K562 (cell line): ENCODE measurements around the gene RCC1. TPM values are rescaled to one million over a fixed set of nuclear protein-coding genes. Genes with fewer than 3 reads are reported as not detected.
A peak's percentile ranks its signal among the peaks of the same experiment; 100 is the strongest.

ENCODE experiments used
- ARID1B ChIP-seq: fragments of 450-650 bp; IDR thresholded peaks from 2 replicates; pipeline ENCODE4 v1.6.1; 2016; ENCODE audit warnings: antibody characterized with exemption, mild to moderate bottlenecking, inconsistent platforms
- ATF1 ChIP-seq, 2 experiments: fragments of 450-650 bp in 1 of 2; IDR thresholded peaks; 2 replicates each; pipeline ENCODE4 v1.6.1; 2016; ENCODE audit warnings: missing compliant biosample characterization in 1 of 2, missing genetic modification characterization in 1 of 2
- CCNT2 ChIP-seq: IDR thresholded peaks from 2 replicates; pipeline ENCODE4 v1.6.1; 2011; ENCODE audit warnings: borderline replicate concordance, low read depth, mild to moderate bottlenecking, moderate library complexity, mixed read lengths, low read length; ENCODE audit not compliant: insufficient read length; ENCODE audit errors: extremely low read depth
- CHD2 ChIP-seq: IDR thresholded peaks from 2 replicates; pipeline ENCODE4 v1.6.1; 2011; ENCODE audit warnings: low read depth, low read length
- CHD4 ChIP-seq: fragments of 200-600 bp; sonication (generic); IDR thresholded peaks from 3 replicates; pipeline ENCODE4 v1.6.1; 2012; ENCODE audit warnings: low read depth, mild to moderate bottlenecking, mixed read lengths, low read length, inconsistent platforms; ENCODE audit not compliant: insufficient read depth, insufficient replicate concordance, poor library complexity, severe bottlenecking
- GATAD2A ChIP-seq: fragments of 450-650 bp; IDR thresholded peaks from 2 replicates; pipeline ENCODE4 v1.6.1; 2017
- MAFG ChIP-seq: fragments of 450-650 bp; conservative IDR thresholded peaks from 2 replicates; pipeline ENCODE4 v1.6.1; 2016; ENCODE audit warnings: missing genetic modification characterization, missing compliant biosample characterization
- NCOA4 ChIP-seq: fragments of 450-650 bp; IDR thresholded peaks from 2 replicates; pipeline ENCODE4 v1.6.1; 2018; ENCODE audit warnings: mild to moderate bottlenecking; ENCODE audit not compliant: partially characterized antibody
- XRCC5 ChIP-seq: fragments of 200-400 bp; formaldehyde crosslinking; IDR thresholded peaks from 2 replicates; pipeline ENCODE4 v1.6.1; 2017; ENCODE audit warnings: low read depth, mild to moderate bottlenecking, low read length
- ZC3H8 ChIP-seq: fragments of 450-650 bp; IDR thresholded peaks from 2 replicates; pipeline ENCODE4 v1.6.1; 2017
- ZNF175 ChIP-seq: fragments of 200-800 bp; sonication (Bioruptor generic); IDR thresholded peaks from 2 replicates; pipeline ENCODE4 v1.6.1; 2016; ENCODE audit warnings: low read depth, mild to moderate bottlenecking, missing genetic modification characterization, missing compliant biosample characterization
- ZSCAN29 ChIP-seq: fragments of 450-650 bp; IDR thresholded peaks from 2 replicates; pipeline ENCODE4 v1.6.1; 2017
- polyA plus RNA-seq, 8 experiments: library from polyadenylated mRNA; depleted of rRNA in 4 of 8; stranded (reverse) in 5 of 8; unstranded in 3 of 8; fragments of >200 nt; fragmentation: Nextera tagmentation in 2 of 8; fragmentation: Illumina TruSeq in 1 of 8; extraction: Ambion mirVana in 2 of 8; extraction: Trizol in 1 of 8; gene quantifications; 2 replicates each; pipeline versions ENCODE4 v1.2.1 to v1.2.3, GENCODE V29; 2011 to 2014; ENCODE audit warnings: inconsistent platforms in 1 of 8, missing spikeins in 1 of 8
- total RNA-seq, 7 experiments: library from RNA; depleted of rRNA in 6 of 7; stranded (reverse); fragments of >200 nt in 6 of 7; fragmentation: Illumina TruSeq in 2 of 7; extraction: Trizol in 2 of 7; gene quantifications; 2 replicates each; pipeline versions ENCODE4 v1.2.1 to v1.2.3, GENCODE V29; 2011 to 2021; ENCODE audit warnings: low replicate concordance in 1 of 7
- TF ChIP-seq, protein P1 (sequence below): fragments of 250-450 bp; sonication (Bioruptor Pico); IDR thresholded peaks from 2 replicates; pipeline ENCODE4 v1.8.0; 2021; ENCODE audit warnings: borderline replicate concordance, mild to moderate bottlenecking, moderate library complexity; ENCODE audit not compliant: poor library complexity, severe bottlenecking
- TF ChIP-seq, protein P2 (sequence below): fragments of 250-450 bp; sonication (Bioruptor Pico); IDR thresholded peaks from 2 replicates; pipeline ENCODE4 v1.9.0; 2021; ENCODE audit warnings: mild to moderate bottlenecking, inconsistent platforms
- TF ChIP-seq, protein P3 (sequence below): fragments of 250-450 bp; sonication (Bioruptor Pico); IDR thresholded peaks from 2 replicates; pipeline ENCODE4 v1.4.0; 2020
- TF ChIP-seq, protein P4 (sequence below): fragments of 250-450 bp; sonication (Bioruptor Pico); IDR thresholded peaks from 2 replicates; pipeline ENCODE4 v1.8.0; 2021; ENCODE audit warnings: mild to moderate bottlenecking, moderate library complexity

Gene RCC1
- total and polyA plus RNA-seq, 9 of the 15 experiments (the other 6 are each of a cell fraction or from before 2014, with no cell fraction given) = 16.4 to 202 (median 107) TPM

DNA sequence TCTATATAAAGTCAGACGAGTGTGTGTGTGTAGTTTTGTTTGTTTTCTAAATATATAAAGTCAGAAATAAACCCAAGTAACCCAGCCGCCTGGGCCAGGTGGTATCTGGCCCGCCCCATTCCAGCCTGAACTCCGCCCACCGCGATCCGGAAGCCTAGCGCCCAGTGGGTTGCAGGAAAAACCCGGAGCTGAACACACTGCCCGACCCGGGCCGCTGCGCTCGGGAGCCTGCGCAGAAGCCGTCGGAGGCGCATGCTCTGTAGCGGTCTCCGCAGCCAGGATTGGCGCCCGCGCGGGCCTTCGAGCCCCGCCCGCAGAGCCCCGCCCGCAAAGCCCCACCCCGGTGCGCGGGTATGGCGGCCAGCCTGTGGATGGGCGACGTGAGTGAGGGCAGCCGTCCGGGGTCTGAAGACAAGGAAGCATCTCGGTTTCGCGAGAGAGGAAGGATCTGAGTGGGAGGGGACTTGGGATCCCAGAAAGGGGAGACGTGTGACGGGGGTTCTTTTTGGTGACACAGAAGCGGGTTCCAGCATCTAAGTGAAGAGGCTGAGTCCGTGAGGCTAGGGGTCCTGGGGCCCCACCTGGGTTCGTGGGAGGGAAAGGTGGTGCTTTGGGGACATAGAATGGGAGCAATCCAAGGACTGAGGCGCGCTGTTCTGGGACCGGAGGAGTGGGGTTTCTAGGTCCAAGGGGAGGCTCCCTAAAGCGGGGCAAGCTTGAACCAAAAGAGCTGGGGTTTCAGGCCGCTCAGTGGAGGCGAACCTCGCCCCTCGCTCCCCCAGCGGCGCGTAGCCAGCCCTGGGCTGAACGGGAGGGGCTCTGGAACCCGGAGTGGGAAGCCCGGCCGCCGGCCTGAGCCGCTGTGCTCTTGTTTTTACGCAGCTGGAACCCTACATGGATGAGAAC, 47.2 kb downstream of the RCC1 start, which contains the start of gene TRNAU1AP (continued):
- TF ChIP-seq ZSCAN29 (no peak), CHD2 (peak; percentile 29; the same call in 1 of the 2 replicates), ZNF175 (CRISPR knock-in tag) (0 out of 2 replicates have a peak, but pooled peaks have one; percentile 60), ZC3H8 (no peak), XRCC5 (peak; percentile 99), ATF1 (CRISPR knock-in tag; IDR thresholded peaks at IDR 0.05) (peak; percentile 55), ATF1 (tag; IDR thresholded peaks at IDR 0.05) (peak; percentile 63), MAFG (no peak), ARID1B (no peak), CHD4 (no peak), NCOA4 (no peak), CCNT2 (peak; percentile 96), GATAD2A (peak; percentile 93)
- TF ChIP-seq, protein P1, sequence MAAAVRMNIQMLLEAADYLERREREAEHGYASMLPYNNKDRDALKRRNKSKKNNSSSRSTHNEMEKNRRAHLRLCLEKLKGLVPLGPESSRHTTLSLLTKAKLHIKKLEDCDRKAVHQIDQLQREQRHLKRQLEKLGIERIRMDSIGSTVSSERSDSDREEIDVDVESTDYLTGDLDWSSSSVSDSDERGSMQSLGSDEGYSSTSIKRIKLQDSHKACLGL (CRISPR knock-in tag) = no peak
- TF ChIP-seq, protein P2, sequence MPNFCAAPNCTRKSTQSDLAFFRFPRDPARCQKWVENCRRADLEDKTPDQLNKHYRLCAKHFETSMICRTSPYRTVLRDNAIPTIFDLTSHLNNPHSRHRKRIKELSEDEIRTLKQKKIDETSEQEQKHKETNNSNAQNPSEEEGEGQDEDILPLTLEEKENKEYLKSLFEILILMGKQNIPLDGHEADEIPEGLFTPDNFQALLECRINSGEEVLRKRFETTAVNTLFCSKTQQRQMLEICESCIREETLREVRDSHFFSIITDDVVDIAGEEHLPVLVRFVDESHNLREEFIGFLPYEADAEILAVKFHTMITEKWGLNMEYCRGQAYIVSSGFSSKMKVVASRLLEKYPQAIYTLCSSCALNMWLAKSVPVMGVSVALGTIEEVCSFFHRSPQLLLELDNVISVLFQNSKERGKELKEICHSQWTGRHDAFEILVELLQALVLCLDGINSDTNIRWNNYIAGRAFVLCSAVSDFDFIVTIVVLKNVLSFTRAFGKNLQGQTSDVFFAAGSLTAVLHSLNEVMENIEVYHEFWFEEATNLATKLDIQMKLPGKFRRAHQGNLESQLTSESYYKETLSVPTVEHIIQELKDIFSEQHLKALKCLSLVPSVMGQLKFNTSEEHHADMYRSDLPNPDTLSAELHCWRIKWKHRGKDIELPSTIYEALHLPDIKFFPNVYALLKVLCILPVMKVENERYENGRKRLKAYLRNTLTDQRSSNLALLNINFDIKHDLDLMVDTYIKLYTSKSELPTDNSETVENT (CRISPR knock-in tag) = peak; percentile 58; the same call in 1 of the 2 replicates
- TF ChIP-seq, protein P3, sequence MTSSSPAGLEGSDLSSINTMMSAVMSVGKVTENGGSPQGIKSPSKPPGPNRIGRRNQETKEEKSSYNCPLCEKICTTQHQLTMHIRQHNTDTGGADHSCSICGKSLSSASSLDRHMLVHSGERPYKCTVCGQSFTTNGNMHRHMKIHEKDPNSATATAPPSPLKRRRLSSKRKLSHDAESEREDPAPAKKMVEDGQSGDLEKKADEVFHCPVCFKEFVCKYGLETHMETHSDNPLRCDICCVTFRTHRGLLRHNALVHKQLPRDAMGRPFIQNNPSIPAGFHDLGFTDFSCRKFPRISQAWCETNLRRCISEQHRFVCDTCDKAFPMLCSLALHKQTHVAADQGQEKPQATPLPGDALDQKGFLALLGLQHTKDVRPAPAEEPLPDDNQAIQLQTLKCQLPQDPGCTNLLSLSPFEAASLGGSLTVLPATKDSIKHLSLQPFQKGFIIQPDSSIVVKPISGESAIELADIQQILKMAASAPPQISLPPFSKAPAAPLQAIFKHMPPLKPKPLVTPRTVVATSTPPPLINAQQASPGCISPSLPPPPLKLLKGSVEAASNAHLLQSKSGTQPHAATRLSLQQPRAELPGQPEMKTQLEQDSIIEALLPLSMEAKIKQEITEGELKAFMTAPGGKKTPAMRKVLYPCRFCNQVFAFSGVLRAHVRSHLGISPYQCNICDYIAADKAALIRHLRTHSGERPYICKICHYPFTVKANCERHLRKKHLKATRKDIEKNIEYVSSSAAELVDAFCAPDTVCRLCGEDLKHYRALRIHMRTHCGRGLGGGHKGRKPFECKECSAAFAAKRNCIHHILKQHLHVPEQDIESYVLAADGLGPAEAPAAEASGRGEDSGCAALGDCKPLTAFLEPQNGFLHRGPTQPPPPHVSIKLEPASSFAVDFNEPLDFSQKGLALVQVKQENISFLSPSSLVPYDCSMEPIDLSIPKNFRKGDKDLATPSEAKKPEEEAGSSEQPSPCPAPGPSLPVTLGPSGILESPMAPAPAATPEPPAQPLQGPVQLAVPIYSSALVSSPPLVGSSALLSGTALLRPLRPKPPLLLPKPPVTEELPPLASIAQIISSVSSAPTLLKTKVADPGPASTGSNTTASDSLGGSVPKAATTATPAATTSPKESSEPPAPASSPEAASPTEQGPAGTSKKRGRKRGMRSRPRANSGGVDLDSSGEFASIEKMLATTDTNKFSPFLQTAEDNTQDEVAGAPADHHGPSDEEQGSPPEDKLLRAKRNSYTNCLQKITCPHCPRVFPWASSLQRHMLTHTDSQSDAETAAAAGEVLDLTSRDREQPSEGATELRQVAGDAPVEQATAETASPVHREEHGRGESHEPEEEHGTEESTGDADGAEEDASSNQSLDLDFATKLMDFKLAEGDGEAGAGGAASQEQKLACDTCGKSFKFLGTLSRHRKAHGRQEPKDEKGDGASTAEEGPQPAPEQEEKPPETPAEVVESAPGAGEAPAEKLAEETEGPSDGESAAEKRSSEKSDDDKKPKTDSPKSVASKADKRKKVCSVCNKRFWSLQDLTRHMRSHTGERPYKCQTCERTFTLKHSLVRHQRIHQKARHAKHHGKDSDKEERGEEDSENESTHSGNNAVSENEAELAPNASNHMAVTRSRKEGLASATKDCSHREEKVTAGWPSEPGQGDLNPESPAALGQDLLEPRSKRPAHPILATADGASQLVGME (CRISPR knock-in tag) = peak; percentile 74; the same call in 1 of the 2 replicates
- TF ChIP-seq, protein P4, sequence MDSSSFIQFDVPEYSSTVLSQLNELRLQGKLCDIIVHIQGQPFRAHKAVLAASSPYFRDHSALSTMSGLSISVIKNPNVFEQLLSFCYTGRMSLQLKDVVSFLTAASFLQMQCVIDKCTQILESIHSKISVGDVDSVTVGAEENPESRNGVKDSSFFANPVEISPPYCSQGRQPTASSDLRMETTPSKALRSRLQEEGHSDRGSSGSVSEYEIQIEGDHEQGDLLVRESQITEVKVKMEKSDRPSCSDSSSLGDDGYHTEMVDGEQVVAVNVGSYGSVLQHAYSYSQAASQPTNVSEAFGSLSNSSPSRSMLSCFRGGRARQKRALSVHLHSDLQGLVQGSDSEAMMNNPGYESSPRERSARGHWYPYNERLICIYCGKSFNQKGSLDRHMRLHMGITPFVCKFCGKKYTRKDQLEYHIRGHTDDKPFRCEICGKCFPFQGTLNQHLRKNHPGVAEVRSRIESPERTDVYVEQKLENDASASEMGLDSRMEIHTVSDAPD (CRISPR knock-in tag) = no peak
